Liver (tissue), 3 donors: ENCODE results near the gene RPS6KA2.

Experiments
- CTCF ChIP-seq: fragments of 150-350 bp; IDR thresholded peaks from 2 replicates; pipeline ENCODE4 v1.5.1; 2017; ENCODE audit warnings: improper control_type of control experiment, low read depth, low read length; ENCODE audit not compliant: missing input control
- GABPA ChIP-seq, 2 donors: IDR thresholded peaks in 1 of 2; conservative IDR thresholded peaks in 1 of 2; 2 replicates each; pipeline ENCODE4 v1.6.1; 2016; ENCODE audit warnings: antibody characterized with exemption in 2 of 2, mild to moderate bottlenecking in 1 of 2, moderate library complexity in 1 of 2
- YY1 ChIP-seq: IDR thresholded peaks from 2 replicates; pipeline ENCODE4 v1.6.1; 2016; ENCODE audit warnings: antibody characterized with exemption, mild to moderate bottlenecking
- donor health status: healthy.
- donor health status: healthy.

- TF ChIP-seq YY1 (no peak), GABPA (IDR thresholded peaks at IDR 0.05 in 1 of 2, conservative IDR thresholded peaks at IDR 0.05 in 1 of 2) (no peak), CTCF (no peak)
These were observed 142.2 kb downstream of the RPS6KA2 start for GRCh38 chr6:166484863-166485262.
